K562 (cell line): ENCODE results near the gene BRCC3. TPM values are rescaled to one million over a fixed set of nuclear protein-coding genes. Genes with fewer than 3 reads are reported as not detected.

Source experiments
- ATAC-seq: fragments of 200-7000 bp; cut with Tn5 transposase; 3 replicates; pipeline ENCODE4 v1.9.1; 2020; ENCODE audit warnings: moderate library complexity
- BruUV-seq: library from RNA; stranded (reverse); fragments of 400-500 nt; replicated peaks from 2 replicates; lab custom pipeline; 2021; lab: Mats Ljungman, UMichigan
- CTCF ChIA-PET: fragments of 300-600 bp; formaldehyde crosslinking; extraction: SDS; loops from one replicate; lab custom pipeline; 2021; ENCODE audit warnings: low intra/inter-chr PET ratio; lab: Yijun Ruan, JAX
- POLR2A ChIA-PET: fragments of 300-600, 350-650 bp; sonication (Branson Sonifier 250); formaldehyde crosslinking; extraction: SDS; loops from one replicate; lab custom pipeline; 2021; ENCODE audit warnings: antibody characterized with exemption, inconsistent platforms; lab: Yijun Ruan, JAX
- DNase-seq, 4 experiments: peaks; one replicate each; pipeline versions ENCODE4 v3.0.0 to v3.0.0-alpha.2; 2011 to 2018; ENCODE audit warnings: low spot score in 3 of 4, mixed read lengths in 3 of 4; ENCODE audit errors: extremely low read depth in 1 of 4
- FAIRE-seq: peaks from 2 replicates; lab custom pipeline; 2011; peaks lifted over from hg19 to GRCh38; lab: Jason Lieb, UNC
- H2AFZ ChIP-seq: 2 replicates; pipeline ENCODE4 v1.6.0; 2011; ENCODE audit warnings: low read depth, low read length, control low read depth, inconsistent platforms
- H3K27ac ChIP-seq: fragments of 200-600 bp; 3 replicates; pipeline ENCODE4 v1.8.0; 2011; ENCODE audit warnings: low read depth, mild to moderate bottlenecking, control low read depth, inconsistent platforms, low read length, moderate library complexity, mixed read lengths; ENCODE audit errors: extremely low read depth
- H3K27me3 ChIP-seq, 2 experiments: fragments of 300-600 bp in 1 of 2; 2 replicates in 1 of 2; 3 replicates in 1 of 2; pipeline versions ENCODE4 v1.6.0 to v1.8.0; 2011; ENCODE audit warnings: inconsistent platforms in 2 of 2, low read length in 2 of 2, mild to moderate bottlenecking in 1 of 2, mixed read lengths in 1 of 2, moderate library complexity in 1 of 2; ENCODE audit not compliant: control insufficient read depth in 2 of 2, insufficient read depth in 2 of 2
- H3K36me3 ChIP-seq: fragments of 300-600 bp; 3 replicates; pipeline ENCODE4 v1.8.0; 2011; ENCODE audit warnings: mild to moderate bottlenecking, low read length, inconsistent platforms; ENCODE audit not compliant: control insufficient read depth, insufficient read depth
- H3K4me1 ChIP-seq, 2 experiments: fragments of 200-600 bp in 1 of 2; replicated peaks in 1 of 2; 2 replicates in 1 of 2; 3 replicates in 1 of 2; pipeline versions ENCODE4 v1.5.1 to v1.8.0; 2011; ENCODE audit warnings: inconsistent platforms in 2 of 2, low read length in 2 of 2, mild to moderate bottlenecking in 1 of 2, mixed read lengths in 1 of 2, moderate library complexity in 1 of 2; ENCODE audit not compliant: control insufficient read depth in 2 of 2, insufficient read depth in 2 of 2
- H3K4me2 ChIP-seq: 2 replicates; pipeline ENCODE4 v1.6.1; 2011; ENCODE audit warnings: low read length, control low read depth, inconsistent platforms, mixed read lengths; ENCODE audit not compliant: insufficient read depth
- H3K4me3 ChIP-seq: fragments of 200-600 bp; sonication (generic), shearing (Covaris generic); 2 replicates; pipeline ENCODE4 v1.5.1; 2016; ENCODE audit warnings: control low read depth, inconsistent platforms
- H3K79me2 ChIP-seq: fragments of 200-600 bp; 3 replicates; pipeline ENCODE4 v1.8.0; 2011; ENCODE audit warnings: low read length, inconsistent platforms; ENCODE audit not compliant: control insufficient read depth, insufficient read depth
- H3K9ac ChIP-seq, 2 experiments: 2 replicates each; pipeline versions ENCODE4 v1.6.0 to v1.6.1; 2011; ENCODE audit warnings: low read depth in 2 of 2, low read length in 2 of 2, control low read depth in 1 of 2, inconsistent platforms in 1 of 2, mild to moderate bottlenecking in 1 of 2, mixed read lengths in 1 of 2; ENCODE audit not compliant: insufficient read depth in 1 of 2
- H3K9me1 ChIP-seq: one replicate; pipeline ENCODE4 v1.6.0; 2011; ENCODE audit warnings: inconsistent platforms, mild to moderate bottlenecking, low read length, moderate library complexity; ENCODE audit not compliant: control insufficient read depth, insufficient read depth
- H3K9me3 ChIP-seq: replicated peaks from 2 replicates; pipeline ENCODE4 v1.5.1; 2011; ENCODE audit warnings: low read depth, low read length, inconsistent platforms; ENCODE audit not compliant: control insufficient read depth, insufficient read depth
- H4K20me1 ChIP-seq: replicated peaks from 2 replicates; pipeline ENCODE4 v1.6.1; 2011; ENCODE audit warnings: low read length, inconsistent platforms, mixed read lengths; ENCODE audit not compliant: control insufficient read depth, insufficient read depth
- FOXP1 ChIP-seq: sonication (generic); formaldehyde crosslinking; IDR thresholded peaks from 2 replicates; pipeline ENCODE4 v1.8.0; 2022; ENCODE audit warnings: mild to moderate bottlenecking, missing genetic modification reagents
- GTF2E2 ChIP-seq: fragments of 200-800 bp; sonication (Bioruptor generic); IDR thresholded peaks from 2 replicates; pipeline ENCODE4 v1.6.1; 2016; ENCODE audit warnings: missing genetic modification characterization, missing compliant biosample characterization
- HNRNPL ChIP-seq: fragments of 200-400 bp; formaldehyde crosslinking; IDR thresholded peaks from 2 replicates; pipeline ENCODE4 v1.6.1; 2017; ENCODE audit warnings: low read depth, mild to moderate bottlenecking, low read length
- KLF13 ChIP-seq: fragments of 450-650 bp; IDR thresholded peaks from 2 replicates; pipeline ENCODE4 v1.6.1; 2016; ENCODE audit warnings: missing genetic modification characterization, low read depth, mild to moderate bottlenecking, missing compliant biosample characterization, moderate library complexity, borderline replicate concordance
- PTBP1 ChIP-seq: fragments of 200-400 bp; formaldehyde crosslinking; IDR thresholded peaks from 2 replicates; pipeline ENCODE4 v1.6.1; 2017; ENCODE audit warnings: low read depth, low read length
- TCFL5 ChIP-seq: fragments of 250-450 bp; sonication (Bioruptor Pico); conservative IDR thresholded peaks from 2 replicates; pipeline ENCODE4 v1.6.1; 2021; ENCODE audit warnings: mild to moderate bottlenecking, moderate library complexity, matching md5 sums
- TEAD1 ChIP-seq, 2 experiments: fragments of 450-650 bp in 1 of 2; sonication (generic) in 1 of 2; formaldehyde crosslinking; IDR thresholded peaks; 2 replicates each; pipeline versions ENCODE4 v1.4.0 to v1.8.0; 2020 to 2022; ENCODE audit warnings: mild to moderate bottlenecking in 2 of 2, missing genetic modification reagents in 1 of 2
- WGBS: fragments of 100-300 bp; shearing (Covaris generic); methylation state at CpG from one replicate; pipeline ENCODE4 v1.1.6; 2016; ENCODE audit warnings: low coverage, mixed read lengths; ENCODE audit not compliant: insufficient coverage; ENCODE audit errors: missing lambda C conversion rate; 5-methylcytosine and 5-hydroxymethylcytosine counted together
- in situ Hi-C: fragments of 300-500 bp; cut with MboI; formaldehyde crosslinking; loops from 4 replicates; pipeline ENCODE4 v1.15.0; 2018; ENCODE audit warnings: inconsistent platforms, mixed read lengths
- intact Hi-C: fragments of 100-400 bp; cut with micrococcal nuclease; formaldehyde crosslinking; loops from 2 replicates; pipeline ENCODE4 v1.14.2; 2022
- polyA plus RNA-seq, 8 experiments: library from polyadenylated mRNA; depleted of rRNA in 4 of 8; stranded (reverse) in 5 of 8; unstranded in 3 of 8; fragments of >200 nt; fragmentation: Nextera tagmentation in 2 of 8; fragmentation: Illumina TruSeq in 1 of 8; extraction: Ambion mirVana in 2 of 8; extraction: Trizol in 1 of 8; gene quantifications; 2 replicates each; pipeline versions ENCODE4 v1.2.1 to v1.2.3, GENCODE V29; 2011 to 2014; ENCODE audit warnings: inconsistent platforms in 1 of 8, missing spikeins in 1 of 8
- total RNA-seq, 7 experiments: library from RNA; depleted of rRNA in 6 of 7; stranded (reverse); fragments of >200 nt in 6 of 7; fragmentation: Illumina TruSeq in 2 of 7; extraction: Trizol in 2 of 7; gene quantifications; 2 replicates each; pipeline versions ENCODE4 v1.2.1 to v1.2.3, GENCODE V29; 2011 to 2021; ENCODE audit warnings: low replicate concordance in 1 of 7
- TF ChIP-seq, protein P1 (sequence below): fragments of 150-350 bp; conservative IDR thresholded peaks from 2 replicates; pipeline ENCODE4 v1.6.1; 2014; ENCODE audit warnings: low read length
- TF ChIP-seq, protein P2 (sequence below): fragments of 250-450 bp; sonication (Bioruptor Pico); IDR thresholded peaks from 2 replicates; pipeline ENCODE4 v1.8.0; 2022; ENCODE audit warnings: inconsistent platforms
- TF ChIP-seq, protein P3 (sequence below): fragments of 250-450 bp; sonication (Bioruptor Pico); IDR thresholded peaks from 2 replicates; pipeline ENCODE4 v1.5.0; 2021; ENCODE audit warnings: mild to moderate bottlenecking, moderate library complexity

Gene BRCC3
- total and polyA plus RNA-seq, 9 of the 15 experiments (the other 6 are each of a cell fraction or from before 2014, with no cell fraction given): 9.6 to 44.8 (median 26.7) TPM

- Histone ChIP-seq H3K79me2 (no peaks in the 10 kb centered on the region), H3K36me3 (peaks cover 57% of the 10 kb centered on the region; the same call in 2 of the 3 replicates), H3K9me1 (no peaks in the 10 kb centered on the region), H3K9ac (peak overlapping the region; percentile 38 to 83; a peak in 2 of 4 replicates), H3K27me3 (no peaks in the 10 kb centered on the region), H3K4me3 (no peak overlapping the region), H3K9me3 (no peaks in the 10 kb centered on the region), H4K20me1 (no peaks in the 10 kb centered on the region), H3K4me1 (peaks cover 0 to 9% of the 10 kb centered on the region in 2 experiments; a peak in 3 of 5 replicates), H2AFZ (peak overlapping the region; percentile 90), H3K4me2 (peak overlapping the region; percentile 81), H3K27ac (no peak overlapping the region)
- in situ Hi-C loops (loop anchor here (5.0 kb wide), 1 partner anchor 75 kb away; no protein-coding TSS in a partner anchor), intact Hi-C loops (loop anchor here (1.0 kb wide), 3 partner anchors 70 to 139 kb away; no protein-coding TSS in a partner anchor)
- BruUV-seq: no TSS peak
- FAIRE-seq (peak; percentile 94), DNase-seq (peak; percentile 52 to 82 (median 65)), ATAC-seq (peak; percentile 97)
- 17% methylated on average over 25 of the region's 25 CpGs for WGBS
- ChIA-PET POLR2A (interaction anchor here (1.1 kb wide), 1 partner anchor 73 kb away, joined by 4 read pairs; no protein-coding TSS in a partner anchor), CTCF (interaction anchor here (0.9 to 3.0 kb wide), 3 partner anchors 70 to 140 kb away, joined by 3 to 21 read pairs (median 15); no protein-coding TSS in a partner anchor)
- TF ChIP-seq KLF13 (tag) (no peak), PTBP1 (no peak), GTF2E2 (tag) (no peak), FOXP1 (no peak), TEAD1 (CRISPR knock-in tag; IDR thresholded peaks at IDR 0.05) (peak; percentile 9 to 93; a peak in 2 of 4 replicates), HNRNPL (no peak), TCFL5 (CRISPR knock-in tag) (no peak)
- TF ChIP-seq, protein P1, sequence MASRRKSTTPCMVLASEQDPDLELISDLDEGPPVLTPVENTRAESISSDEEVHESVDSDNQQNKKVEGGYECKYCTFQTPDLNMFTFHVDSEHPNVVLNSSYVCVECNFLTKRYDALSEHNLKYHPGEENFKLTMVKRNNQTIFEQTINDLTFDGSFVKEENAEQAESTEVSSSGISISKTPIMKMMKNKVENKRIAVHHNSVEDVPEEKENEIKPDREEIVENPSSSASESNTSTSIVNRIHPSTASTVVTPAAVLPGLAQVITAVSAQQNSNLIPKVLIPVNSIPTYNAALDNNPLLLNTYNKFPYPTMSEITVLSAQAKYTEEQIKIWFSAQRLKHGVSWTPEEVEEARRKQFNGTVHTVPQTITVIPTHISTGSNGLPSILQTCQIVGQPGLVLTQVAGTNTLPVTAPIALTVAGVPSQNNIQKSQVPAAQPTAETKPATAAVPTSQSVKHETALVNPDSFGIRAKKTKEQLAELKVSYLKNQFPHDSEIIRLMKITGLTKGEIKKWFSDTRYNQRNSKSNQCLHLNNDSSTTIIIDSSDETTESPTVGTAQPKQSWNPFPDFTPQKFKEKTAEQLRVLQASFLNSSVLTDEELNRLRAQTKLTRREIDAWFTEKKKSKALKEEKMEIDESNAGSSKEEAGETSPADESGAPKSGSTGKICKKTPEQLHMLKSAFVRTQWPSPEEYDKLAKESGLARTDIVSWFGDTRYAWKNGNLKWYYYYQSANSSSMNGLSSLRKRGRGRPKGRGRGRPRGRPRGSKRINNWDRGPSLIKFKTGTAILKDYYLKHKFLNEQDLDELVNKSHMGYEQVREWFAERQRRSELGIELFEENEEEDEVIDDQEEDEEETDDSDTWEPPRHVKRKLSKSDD: no peak
- TF ChIP-seq, protein P2, sequence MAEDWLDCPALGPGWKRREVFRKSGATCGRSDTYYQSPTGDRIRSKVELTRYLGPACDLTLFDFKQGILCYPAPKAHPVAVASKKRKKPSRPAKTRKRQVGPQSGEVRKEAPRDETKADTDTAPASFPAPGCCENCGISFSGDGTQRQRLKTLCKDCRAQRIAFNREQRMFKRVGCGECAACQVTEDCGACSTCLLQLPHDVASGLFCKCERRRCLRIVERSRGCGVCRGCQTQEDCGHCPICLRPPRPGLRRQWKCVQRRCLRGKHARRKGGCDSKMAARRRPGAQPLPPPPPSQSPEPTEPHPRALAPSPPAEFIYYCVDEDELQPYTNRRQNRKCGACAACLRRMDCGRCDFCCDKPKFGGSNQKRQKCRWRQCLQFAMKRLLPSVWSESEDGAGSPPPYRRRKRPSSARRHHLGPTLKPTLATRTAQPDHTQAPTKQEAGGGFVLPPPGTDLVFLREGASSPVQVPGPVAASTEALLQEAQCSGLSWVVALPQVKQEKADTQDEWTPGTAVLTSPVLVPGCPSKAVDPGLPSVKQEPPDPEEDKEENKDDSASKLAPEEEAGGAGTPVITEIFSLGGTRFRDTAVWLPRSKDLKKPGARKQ (CRISPR knock-in tag): no peak
- TF ChIP-seq, protein P3, sequence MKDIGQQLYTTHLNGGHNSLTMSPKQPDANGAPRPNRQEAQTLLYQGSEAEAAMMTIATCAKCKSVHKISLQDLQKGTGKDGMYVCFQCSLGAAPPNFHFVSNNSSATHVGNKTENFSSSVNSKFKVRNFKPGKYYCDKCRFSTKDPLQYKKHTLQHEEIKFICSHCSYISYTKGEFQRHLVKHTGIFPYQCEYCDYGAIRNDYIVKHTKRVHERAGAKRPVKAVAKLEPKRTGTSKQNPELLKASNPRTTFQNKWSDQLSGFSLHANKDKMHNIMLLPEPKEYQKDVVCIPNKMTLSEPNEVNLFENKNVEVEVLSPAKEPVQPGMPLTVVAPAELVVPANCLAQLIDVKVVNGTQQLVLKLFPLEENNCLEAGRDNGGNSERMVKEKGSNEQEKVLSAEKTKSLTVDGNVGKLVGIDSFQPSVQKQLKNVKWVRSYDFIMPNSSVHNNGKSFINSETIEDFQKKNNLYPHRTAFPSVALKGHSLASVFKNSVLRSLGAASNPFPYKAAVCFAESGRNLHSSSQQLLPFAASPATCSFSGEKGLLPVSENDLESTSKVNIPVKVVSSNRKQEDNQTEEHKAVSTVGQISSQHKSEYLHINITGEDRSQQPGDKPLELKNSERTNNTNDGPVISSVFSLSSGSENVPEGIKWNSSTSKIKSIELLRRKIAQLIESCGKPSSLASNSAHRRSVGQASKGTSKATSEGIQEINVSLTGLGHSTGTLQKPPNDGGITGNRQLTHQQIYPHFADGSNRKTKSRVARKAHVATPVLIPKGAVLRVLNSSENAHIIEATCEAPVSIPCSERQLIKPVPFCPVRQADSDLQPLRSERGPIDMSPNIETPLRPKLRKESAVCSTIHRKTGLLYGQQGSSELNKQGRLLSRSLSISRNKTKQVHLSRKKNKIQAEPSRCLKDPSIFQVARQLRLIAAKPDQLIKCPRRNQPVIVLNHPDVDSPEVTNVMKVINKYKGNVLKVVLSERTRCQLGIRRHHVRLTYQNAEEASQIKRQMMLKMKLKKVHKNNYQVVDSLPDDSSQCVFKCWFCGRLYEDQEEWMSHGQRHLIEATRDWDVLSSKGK (CRISPR knock-in tag): no peak
These were observed 14.2 kb upstream of the BRCC3 start for GRCh38 chrX:155056877-155057792.
